K562 (cell line): ENCODE measurements around the gene ABHD1. TPM values are rescaled to one million over a fixed set of nuclear protein-coding genes. Genes with fewer than 3 reads are reported as not detected.

Experiments
- ATAC-seq: fragments of 200-7000 bp; cut with Tn5 transposase; 3 replicates; pipeline ENCODE4 v1.9.1; 2020; ENCODE audit warnings: moderate library complexity
- BruUV-seq: library from RNA; stranded (reverse); fragments of 400-500 nt; replicated peaks from 2 replicates; lab custom pipeline; 2021; lab: Mats Ljungman, UMichigan
- CTCF ChIA-PET: fragments of 300-600 bp; formaldehyde crosslinking; extraction: SDS; loops from one replicate; lab custom pipeline; 2021; ENCODE audit warnings: low intra/inter-chr PET ratio; lab: Yijun Ruan, JAX
- POLR2A ChIA-PET: fragments of 300-600, 350-650 bp; sonication (Branson Sonifier 250); formaldehyde crosslinking; extraction: SDS; loops from one replicate; lab custom pipeline; 2021; ENCODE audit warnings: antibody characterized with exemption, inconsistent platforms; lab: Yijun Ruan, JAX
- DNase-seq, 4 experiments: peaks; one replicate each; pipeline versions ENCODE4 v3.0.0 to v3.0.0-alpha.2; 2011 to 2018; ENCODE audit warnings: low spot score in 3 of 4, mixed read lengths in 3 of 4; ENCODE audit errors: extremely low read depth in 1 of 4
- FAIRE-seq: peaks from 2 replicates; lab custom pipeline; 2011; peaks lifted over from hg19 to GRCh38; lab: Jason Lieb, UNC
- H2AFZ ChIP-seq: 2 replicates; pipeline ENCODE4 v1.6.0; 2011; ENCODE audit warnings: low read depth, low read length, control low read depth, inconsistent platforms
- H3K27ac ChIP-seq: fragments of 200-600 bp; 3 replicates; pipeline ENCODE4 v1.8.0; 2011; ENCODE audit warnings: low read depth, mild to moderate bottlenecking, control low read depth, inconsistent platforms, low read length, moderate library complexity, mixed read lengths; ENCODE audit errors: extremely low read depth
- H3K27me3 ChIP-seq, 2 experiments: fragments of 300-600 bp in 1 of 2; 2 replicates in 1 of 2; 3 replicates in 1 of 2; pipeline versions ENCODE4 v1.6.0 to v1.8.0; 2011; ENCODE audit warnings: inconsistent platforms in 2 of 2, low read length in 2 of 2, mild to moderate bottlenecking in 1 of 2, mixed read lengths in 1 of 2, moderate library complexity in 1 of 2; ENCODE audit not compliant: control insufficient read depth in 2 of 2, insufficient read depth in 2 of 2
- H3K36me3 ChIP-seq: fragments of 300-600 bp; 3 replicates; pipeline ENCODE4 v1.8.0; 2011; ENCODE audit warnings: mild to moderate bottlenecking, low read length, inconsistent platforms; ENCODE audit not compliant: control insufficient read depth, insufficient read depth
- H3K4me1 ChIP-seq, 2 experiments: fragments of 200-600 bp in 1 of 2; replicated peaks in 1 of 2; 2 replicates in 1 of 2; 3 replicates in 1 of 2; pipeline versions ENCODE4 v1.5.1 to v1.8.0; 2011; ENCODE audit warnings: inconsistent platforms in 2 of 2, low read length in 2 of 2, mild to moderate bottlenecking in 1 of 2, mixed read lengths in 1 of 2, moderate library complexity in 1 of 2; ENCODE audit not compliant: control insufficient read depth in 2 of 2, insufficient read depth in 2 of 2
- H3K4me2 ChIP-seq: 2 replicates; pipeline ENCODE4 v1.6.1; 2011; ENCODE audit warnings: low read length, control low read depth, inconsistent platforms, mixed read lengths; ENCODE audit not compliant: insufficient read depth
- H3K4me3 ChIP-seq: fragments of 200-600 bp; sonication (generic), shearing (Covaris generic); 2 replicates; pipeline ENCODE4 v1.5.1; 2016; ENCODE audit warnings: control low read depth, inconsistent platforms
- H3K79me2 ChIP-seq: fragments of 200-600 bp; 3 replicates; pipeline ENCODE4 v1.8.0; 2011; ENCODE audit warnings: low read length, inconsistent platforms; ENCODE audit not compliant: control insufficient read depth, insufficient read depth
- H3K9ac ChIP-seq, 2 experiments: 2 replicates each; pipeline versions ENCODE4 v1.6.0 to v1.6.1; 2011; ENCODE audit warnings: low read depth in 2 of 2, low read length in 2 of 2, control low read depth in 1 of 2, inconsistent platforms in 1 of 2, mild to moderate bottlenecking in 1 of 2, mixed read lengths in 1 of 2; ENCODE audit not compliant: insufficient read depth in 1 of 2
- H3K9me1 ChIP-seq: one replicate; pipeline ENCODE4 v1.6.0; 2011; ENCODE audit warnings: inconsistent platforms, mild to moderate bottlenecking, low read length, moderate library complexity; ENCODE audit not compliant: control insufficient read depth, insufficient read depth
- H3K9me3 ChIP-seq: replicated peaks from 2 replicates; pipeline ENCODE4 v1.5.1; 2011; ENCODE audit warnings: low read depth, low read length, inconsistent platforms; ENCODE audit not compliant: control insufficient read depth, insufficient read depth
- H4K20me1 ChIP-seq: replicated peaks from 2 replicates; pipeline ENCODE4 v1.6.1; 2011; ENCODE audit warnings: low read length, inconsistent platforms, mixed read lengths; ENCODE audit not compliant: control insufficient read depth, insufficient read depth
- ARID1B ChIP-seq: fragments of 450-650 bp; IDR thresholded peaks from 2 replicates; pipeline ENCODE4 v1.6.1; 2016; ENCODE audit warnings: antibody characterized with exemption, mild to moderate bottlenecking, inconsistent platforms
- ATF4 ChIP-seq: fragments of 450-650 bp; formaldehyde crosslinking; IDR thresholded peaks from 2 replicates; pipeline ENCODE4 v1.4.0; 2022; ENCODE audit warnings: mild to moderate bottlenecking, moderate library complexity
- BRCA1 ChIP-seq, 2 experiments: fragments of 450-650 bp in 1 of 2; sonication (generic) in 1 of 2; formaldehyde crosslinking in 1 of 2; IDR thresholded peaks; 2 replicates each; pipeline versions ENCODE4 v1.5.0 to v1.6.1; 2017 to 2020; ENCODE audit warnings: mild to moderate bottlenecking in 1 of 2, missing genetic modification reagents in 1 of 2
- ELF1 ChIP-seq: fragments of 200-800 bp; sonication (Bioruptor generic); IDR thresholded peaks from 2 replicates; pipeline ENCODE4 v1.6.1; 2016; ENCODE audit warnings: missing genetic modification characterization, missing compliant biosample characterization
- KLF16 ChIP-seq: IDR thresholded peaks from 2 replicates; pipeline ENCODE4 v1.6.1; 2016; ENCODE audit warnings: antibody characterized with exemption
- ZNF121 ChIP-seq: sonication (generic); formaldehyde crosslinking; conservative IDR thresholded peaks from 2 replicates; pipeline ENCODE4 v1.8.0; 2022; ENCODE audit warnings: missing genetic modification reagents
- WGBS: fragments of 100-300 bp; shearing (Covaris generic); methylation state at CpG from one replicate; pipeline ENCODE4 v1.1.6; 2016; ENCODE audit warnings: low coverage, mixed read lengths; ENCODE audit not compliant: insufficient coverage; ENCODE audit errors: missing lambda C conversion rate; 5-methylcytosine and 5-hydroxymethylcytosine counted together
- in situ Hi-C: fragments of 300-500 bp; cut with MboI; formaldehyde crosslinking; loops from 4 replicates; pipeline ENCODE4 v1.15.0; 2018; ENCODE audit warnings: inconsistent platforms, mixed read lengths
- intact Hi-C: fragments of 100-400 bp; cut with micrococcal nuclease; formaldehyde crosslinking; loops from 2 replicates; pipeline ENCODE4 v1.14.2; 2022
- polyA plus RNA-seq, 8 experiments: library from polyadenylated mRNA; depleted of rRNA in 4 of 8; stranded (reverse) in 5 of 8; unstranded in 3 of 8; fragments of >200 nt; fragmentation: Nextera tagmentation in 2 of 8; fragmentation: Illumina TruSeq in 1 of 8; extraction: Ambion mirVana in 2 of 8; extraction: Trizol in 1 of 8; gene quantifications; 2 replicates each; pipeline versions ENCODE4 v1.2.1 to v1.2.3, GENCODE V29; 2011 to 2014; ENCODE audit warnings: inconsistent platforms in 1 of 8, missing spikeins in 1 of 8
- total RNA-seq, 7 experiments: library from RNA; depleted of rRNA in 6 of 7; stranded (reverse); fragments of >200 nt in 6 of 7; fragmentation: Illumina TruSeq in 2 of 7; extraction: Trizol in 2 of 7; gene quantifications; 2 replicates each; pipeline versions ENCODE4 v1.2.1 to v1.2.3, GENCODE V29; 2011 to 2021; ENCODE audit warnings: low replicate concordance in 1 of 7

Gene ABHD1
- total and polyA plus RNA-seq, 9 of the 15 experiments (the other 6 are each of a cell fraction or from before 2014, with no cell fraction given), result 0.10 to 0.16 (median 0.11) TPM; not detected in 5

GRCh38 chr2:27108221-27108620 lies 15.4 kb upstream of the ABHD1 start (continued):
- TF ChIP-seq ATF4, result no peak
- TF ChIP-seq BRCA1 (IDR thresholded peaks at IDR 0.05), result no peak
- no peak for TF ChIP-seq BRCA1 (CRISPR knock-in tag; IDR thresholded peaks at IDR 0.05)
- no peak for TF ChIP-seq KLF16
- TF ChIP-seq ARID1B, result peak; percentile 68
- TF ChIP-seq, all 486 proteins: peak for 4

DNA sequence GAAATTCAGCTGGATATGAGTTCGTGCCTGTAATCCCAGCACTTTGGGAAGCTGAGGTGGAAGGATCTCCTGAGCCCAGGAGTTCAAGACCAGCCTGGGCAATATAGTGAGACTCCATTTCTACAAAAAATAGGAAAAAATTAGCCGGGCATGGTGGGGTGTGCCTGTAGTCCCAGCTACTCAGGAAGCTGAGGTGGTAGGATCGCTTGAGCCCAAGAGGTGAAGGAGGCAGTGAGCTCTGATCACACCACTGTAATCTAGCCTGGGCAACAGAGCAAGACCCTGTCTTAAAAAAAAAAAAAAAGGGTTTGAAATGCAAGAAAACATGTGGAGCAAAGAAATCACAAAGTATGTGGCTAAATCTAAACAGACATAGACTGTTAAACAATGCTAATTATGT lies 14.5 kb upstream of the ABHD1 start:
- Histone ChIP-seq H4K20me1 (no peaks in the 10 kb centered on the region), H3K9me3 (no peaks in the 10 kb centered on the region)
- ATAC-seq (no peak), FAIRE-seq (no peak)
- CTCF ChIA-PET, result no interaction called here
- TF ChIP-seq ELF1 (no peak), ZNF121 (CRISPR knock-in tag) (peak; percentile 81)
- TF ChIP-seq, all 486 proteins: peak for 1
- BruUV-seq, result no TSS peak
- H3K9me1 ChIP-seq, result no peaks in the 10 kb centered on the region
- no peak overlapping the region for H3K4me3 ChIP-seq
- WGBS, result 16% methylated on average over 3 of the region's 3 CpGs
- no peaks in the 10 kb centered on the region; a peak in 1 of 5 replicates for H3K4me1 ChIP-seq
- H3K27ac ChIP-seq, result no peak overlapping the region
- H3K27me3 ChIP-seq, result no peaks in the 10 kb centered on the region
- intact Hi-C loops (no loop called here), in situ Hi-C loops (no loop called here)
- POLR2A ChIA-PET, result no interaction called here
- H2AFZ ChIP-seq, result no peak overlapping the region
- no peaks in the 10 kb centered on the region for H3K36me3 ChIP-seq
- no peak for DNase-seq
- no peak overlapping the region for H3K4me2 ChIP-seq
- no peaks in the 10 kb centered on the region for H3K79me2 ChIP-seq
- H3K9ac ChIP-seq, result no peak overlapping the region
